ENCODE measurements around the gene ACOT6. TPM values are rescaled to one million over a fixed set of nuclear protein-coding genes. Genes with fewer than 3 reads are reported as not detected.
"Not testable (repeated sequence)": the region's sequence is repeated elsewhere in the genome, so short reads cannot be mapped to it uniquely, and the experiment has no call there.

ACOT6 gene
- total RNA-seq, 2 donors from 2014 or later, result not detected

- H3K9me3 ChIP-seq, result no peaks in the 10 kb centered on the region
- H3K4me1 ChIP-seq (ENCODE audit: control insufficient read depth in 1 of 2, low read depth in 2 of 2), result peaks cover 3 to 8% of the 10 kb centered on the region in 2 donors
- peak; percentile 18 for TF ChIP-seq CTCF (IDR thresholded peaks at IDR 0.05)
- no peaks in the 10 kb centered on the region for H3K36me3 ChIP-seq
- ATAC-seq (ENCODE audit: insufficient number of reproducible peaks, low FRiP score, low read depth) (no peak), DNase-seq (ENCODE audit: low spot score) (no peak)
- H3K27me3 ChIP-seq (replicated peaks; ENCODE audit: insufficient read depth), result no peaks in the 10 kb centered on the region
- peak overlapping the region; percentile 90 for H3K4me3 ChIP-seq
- H3K27ac ChIP-seq, result peak overlapping the region; percentile 34 to 50
These were observed 21.9 kb downstream of the ACOT6 start for GRCh38 chr14:73634011-73634833.

- H3K4me3 ChIP-seq; H3K9me3 ChIP-seq; H3K4me1 ChIP-seq (ENCODE audit: control insufficient read depth in 1 of 2, low read depth in 2 of 2); H3K27me3 ChIP-seq (replicated peaks; ENCODE audit: insufficient read depth); ATAC-seq (ENCODE audit: insufficient number of reproducible peaks, low FRiP score, low read depth); H3K36me3 ChIP-seq; DNase-seq (ENCODE audit: low spot score); H3K27ac ChIP-seq: not testable (repeated sequence)
These were observed 24.0 kb downstream of the ACOT6 start for GRCh38 chr14:73636355-73636754.

GRCh38 chr14:73637830-73638229 lies 25.5 kb downstream of the ACOT6 start:
- Histone ChIP-seq H3K4me3 (no peak overlapping the region), H3K4me1 (ENCODE audit: control insufficient read depth in 1 of 2, low read depth in 2 of 2) (peaks cover 3 to 8% of the 10 kb centered on the region in 2 donors), H3K9me3 (no peaks in the 10 kb centered on the region), H3K27ac (no peak overlapping the region), H3K27me3 (replicated peaks; ENCODE audit: insufficient read depth) (no peaks in the 10 kb centered on the region), H3K36me3 (no peaks in the 10 kb centered on the region)
- ATAC-seq (ENCODE audit: insufficient number of reproducible peaks, low FRiP score, low read depth) (no peak), DNase-seq (ENCODE audit: low spot score) (no peak)
- TF ChIP-seq CTCF (IDR thresholded peaks at IDR 0.05), result no peak

GRCh38 chr14:73640796-73641365 lies 28.6 kb downstream of the ACOT6 start:
- H3K36me3 ChIP-seq, result no peaks in the 10 kb centered on the region
- DNase-seq (ENCODE audit: low spot score) (no peak), ATAC-seq (ENCODE audit: insufficient number of reproducible peaks, low FRiP score, low read depth) (no peak)
- H3K27ac ChIP-seq, result no peak overlapping the region
- H3K27me3 ChIP-seq (replicated peaks; ENCODE audit: insufficient read depth), result no peaks in the 10 kb centered on the region
- no peak overlapping the region for H3K4me3 ChIP-seq
- no peaks in the 10 kb centered on the region for H3K9me3 ChIP-seq
- no peak for TF ChIP-seq CTCF (IDR thresholded peaks at IDR 0.05)
- peaks cover 9 to 16% of the 10 kb centered on the region in 2 donors for H3K4me1 ChIP-seq (ENCODE audit: control insufficient read depth in 1 of 2, low read depth in 2 of 2)

- no peak for TF ChIP-seq CTCF (IDR thresholded peaks at IDR 0.05)
- no peaks in the 10 kb centered on the region for H3K36me3 ChIP-seq
- ATAC-seq (ENCODE audit: insufficient number of reproducible peaks, low FRiP score, low read depth) (peak; percentile 95), DNase-seq (ENCODE audit: low spot score) (peak; percentile 72)
- H3K4me1 ChIP-seq (ENCODE audit: control insufficient read depth in 1 of 2, low read depth in 2 of 2), result peaks cover 9 to 20% of the 10 kb centered on the region in 2 donors
- H3K4me3 ChIP-seq, result peak within 1 kb of the TSS; percentile 85
- H3K9me3 ChIP-seq, result no peaks in the 10 kb centered on the region
- H3K27me3 ChIP-seq (replicated peaks; ENCODE audit: insufficient read depth), result no peaks in the 10 kb centered on the region
- peak within 1 kb of the TSS; percentile 79 to 91 for H3K27ac ChIP-seq
These were observed 32.4 kb downstream of the ACOT6 start, which contains the start of gene DNAL1 for GRCh38 chr14:73644531-73645247. Gene DNAL1, plus strand, starts transcription at chr14:73644986. Its CDS starts 54 bp downstream, at chr14:73645040.

Measured in thoracic aorta (tissue), 2 donors.